Liver (tissue), 9 donors: ENCODE results near the gene TLNRD1. TPM values are rescaled to one million over a fixed set of nuclear protein-coding genes. Genes with fewer than 3 reads are reported as not detected.

ENCODE experiments used
- DNase-seq: peaks from one replicate; pipeline ENCODE4 v3.0.0-alpha.2; 2017; ENCODE audit warnings: low spot score
- H3K27ac ChIP-seq, 2 donors: one replicate each; pipeline ENCODE4 v1.7.0; 2013; ENCODE audit warnings: inconsistent platforms in 2 of 2, low read length in 2 of 2, control low read depth in 1 of 2, low read depth in 1 of 2, mild to moderate bottlenecking in 1 of 2
- H3K27me3 ChIP-seq, 4 donors: one replicate each; pipeline versions ENCODE4 v1.6.1 to v1.7.0; 2013; ENCODE audit warnings: low read length in 3 of 4, inconsistent platforms in 1 of 4, mild to moderate bottlenecking in 1 of 4, moderate library complexity in 1 of 4; ENCODE audit not compliant: control insufficient read depth in 4 of 4, insufficient read depth in 4 of 4
- H3K36me3 ChIP-seq, 4 donors: one replicate each; pipeline versions ENCODE4 v1.6.1 to v1.7.0; 2013; ENCODE audit warnings: low read length in 3 of 4, mild to moderate bottlenecking in 3 of 4, low read depth in 1 of 4, moderate library complexity in 1 of 4; ENCODE audit not compliant: control insufficient read depth in 4 of 4, insufficient read depth in 3 of 4
- H3K4me1 ChIP-seq, 4 donors: one replicate each; pipeline versions ENCODE4 v1.6.1 to v1.7.0; 2013; ENCODE audit warnings: low read length in 3 of 4, mild to moderate bottlenecking in 3 of 4, moderate library complexity in 1 of 4; ENCODE audit not compliant: control insufficient read depth in 4 of 4, insufficient read depth in 4 of 4
- H3K4me3 ChIP-seq, 3 donors: one replicate each; pipeline versions ENCODE4 v1.6.1 to v1.7.0; 2013; ENCODE audit warnings: low read length in 3 of 3, control low read depth in 1 of 3, low read depth in 1 of 3, mild to moderate bottlenecking in 1 of 3
- H3K9ac ChIP-seq, 2 donors: one replicate each; pipeline ENCODE4 v1.7.0; 2013; ENCODE audit warnings: low read length in 2 of 2, mild to moderate bottlenecking in 2 of 2, moderate library complexity in 2 of 2, control low read depth in 1 of 2, low read depth in 1 of 2
- H3K9me3 ChIP-seq, 4 donors: one replicate each; pipeline versions ENCODE4 v1.6.1 to v1.7.0; 2013; ENCODE audit warnings: low read length in 3 of 4; ENCODE audit not compliant: control insufficient read depth in 4 of 4
- ATF3 ChIP-seq: IDR thresholded peaks from 2 replicates; pipeline ENCODE4 v1.6.1; 2016; ENCODE audit warnings: antibody characterized with exemption
- CTCF ChIP-seq: fragments of 150-350 bp; IDR thresholded peaks from 2 replicates; pipeline ENCODE4 v1.5.1; 2017; ENCODE audit warnings: improper control_type of control experiment, low read depth, low read length; ENCODE audit not compliant: missing input control
- EGR1 ChIP-seq, 2 donors: IDR thresholded peaks; 2 replicates each; pipeline ENCODE4 v1.6.1; 2016 to 2018; ENCODE audit warnings: antibody characterized with exemption in 2 of 2, low read depth in 2 of 2
- FOXA2 ChIP-seq: IDR thresholded peaks from 2 replicates; pipeline ENCODE4 v1.6.1; 2016; ENCODE audit warnings: antibody characterized with exemption
- HNF4A ChIP-seq, 2 donors: conservative IDR thresholded peaks; 2 replicates each; pipeline ENCODE4 v1.6.1; 2016; ENCODE audit warnings: antibody characterized with exemption in 2 of 2, mild to moderate bottlenecking in 2 of 2
- HNF4G ChIP-seq: IDR thresholded peaks from 2 replicates; pipeline ENCODE4 v1.6.1; 2016; ENCODE audit warnings: antibody characterized with exemption
- MAX ChIP-seq: IDR thresholded peaks from 2 replicates; pipeline ENCODE4 v1.6.1; 2016; ENCODE audit warnings: antibody characterized with exemption
- NR2F2 ChIP-seq: IDR thresholded peaks from 2 replicates; pipeline ENCODE4 v1.6.1; 2016; ENCODE audit warnings: antibody characterized with exemption
- RAD21 ChIP-seq, 2 donors: IDR thresholded peaks; 2 replicates each; pipeline ENCODE4 v1.6.1; 2016; ENCODE audit warnings: antibody characterized with exemption in 2 of 2, mild to moderate bottlenecking in 2 of 2
- SP1 ChIP-seq: IDR thresholded peaks from 2 replicates; pipeline ENCODE4 v1.6.1; 2018; ENCODE audit warnings: antibody characterized with exemption, mild to moderate bottlenecking
- YY1 ChIP-seq: IDR thresholded peaks from 2 replicates; pipeline ENCODE4 v1.6.1; 2016; ENCODE audit warnings: antibody characterized with exemption, mild to moderate bottlenecking
- ZBTB33 ChIP-seq: IDR thresholded peaks from 2 replicates; pipeline ENCODE4 v1.6.1; 2016; ENCODE audit warnings: antibody characterized with exemption
- WGBS: extraction: QIAGEN DNeasy Blood & Tissue Kit; methylation state at CpG from one replicate; pipeline ENCODE4 v1.1.7; 2013; 5-methylcytosine and 5-hydroxymethylcytosine counted together
- polyA plus RNA-seq, 2 donors: library from polyadenylated mRNA; stranded (reverse) in 1 of 2; unstranded in 1 of 2; fragments of 200-250 nt in 1 of 2; fragments of >200 nt in 1 of 2; fragmentation: Nextera tagmentation in 1 of 2; extraction: Ambion mirVana in 1 of 2; gene quantifications; one replicate each; pipeline versions ENCODE4 v1.2.1 to v1.2.3, GENCODE V29; 2013 to 2015
- total RNA-seq, 2 donors: library from RNA; depleted of rRNA; stranded (reverse); fragments of >200 nt; gene quantifications; one replicate each; pipeline ENCODE4 v1.2.3, GENCODE V29; 2014
- donor health status: healthy.
- donor health status: healthy.
- donor health status: healthy.
- donor health status: healthy.
- donor health status: healthy.

TLNRD1 gene
- total and polyA plus RNA-seq, 4 donors, result 1.1 to 5.8 (median 3.2) TPM

- no peak overlapping the region for H3K27ac ChIP-seq
Observed at GRCh38 chr15:80990955-80991354, 9.8 kb upstream of the TLNRD1 start.

GRCh38 chr15:80991421-80991820 is 9.3 kb upstream of the TLNRD1 start:
- no peaks in the 10 kb centered on the region for H3K27me3 ChIP-seq
- H3K9me3 ChIP-seq, result no peaks in the 10 kb centered on the region
- 79% methylated on average over 5 of the region's 5 CpGs for WGBS
- no peak overlapping the region for H3K27ac ChIP-seq
- peaks cover 2 to 22% (median 18%) of the 10 kb centered on the region in 4 donors for H3K4me1 ChIP-seq
- no peak overlapping the region for H3K9ac ChIP-seq
- H3K36me3 ChIP-seq, result peaks cover 0 to 2% (median 0%) of the 10 kb centered on the region in 4 donors
- no peak overlapping the region for H3K4me3 ChIP-seq
- no peak for DNase-seq
- no peak for TF ChIP-seq ATF3
- TF ChIP-seq RAD21 (IDR thresholded peaks at IDR 0.05), result peak in 1 of 2 donors; percentile 10
- no peak for TF ChIP-seq HNF4G

More at GRCh38 chr15:80990955-80991354, 9.8 kb upstream of the TLNRD1 start:
- Histone ChIP-seq H3K9me3 (no peaks in the 10 kb centered on the region), H3K27me3 (no peaks in the 10 kb centered on the region), H3K9ac (no peak overlapping the region), H3K4me1 (peaks cover 2 to 22% (median 18%) of the 10 kb centered on the region in 4 donors), H3K4me3 (no peak overlapping the region), H3K36me3 (peaks cover 0 to 2% (median 0%) of the 10 kb centered on the region in 4 donors)
- 96% methylated on average over 1 of the region's 1 CpG for WGBS
- DNase-seq, result no peak
- TF ChIP-seq FOXA2, result no peak
- TF ChIP-seq ATF3, result no peak
- TF ChIP-seq RAD21 (IDR thresholded peaks at IDR 0.05), result no peak
- no peak for TF ChIP-seq YY1
- no peak for TF ChIP-seq CTCF
- no peak for TF ChIP-seq MAX
- no peak for TF ChIP-seq HNF4A (conservative IDR thresholded peaks at IDR 0.05)
- no peak for TF ChIP-seq EGR1 (IDR thresholded peaks at IDR 0.05; ENCODE audit: low read depth in 2 of 2)
- no peak for TF ChIP-seq SP1

GRCh38 chr15:80992006-80992405 is 8.7 kb upstream of the TLNRD1 start:
- Histone ChIP-seq H3K4me3 (no peak overlapping the region), H3K36me3 (no peaks in the 10 kb centered on the region), H3K27ac (no peak overlapping the region), H3K9ac (no peak overlapping the region), H3K4me1 (peaks cover 2 to 19% (median 15%) of the 10 kb centered on the region in 4 donors), H3K27me3 (no peaks in the 10 kb centered on the region), H3K9me3 (no peaks in the 10 kb centered on the region)
- TF ChIP-seq HNF4A (conservative IDR thresholded peaks at IDR 0.05) (no peak), YY1 (no peak)
- no peak for DNase-seq
- WGBS, result 84% methylated on average over 4 of the region's 4 CpGs

GRCh38 chr15:80992441-80992840 is 8.3 kb upstream of the TLNRD1 start:
- 97% methylated on average over 1 of the region's 1 CpG for WGBS
- Histone ChIP-seq H3K27me3 (no peaks in the 10 kb centered on the region), H3K4me3 (no peak overlapping the region), H3K4me1 (peaks cover 2 to 18% (median 13%) of the 10 kb centered on the region in 4 donors), H3K27ac (no peak overlapping the region), H3K9me3 (no peaks in the 10 kb centered on the region), H3K9ac (no peak overlapping the region), H3K36me3 (no peaks in the 10 kb centered on the region)
- TF ChIP-seq ZBTB33 (no peak), NR2F2 (no peak), MAX (no peak)
- DNase-seq, result no peak
